Omental fat pad (tissue), 4 donors: Measurements from ENCODE around the gene BAG2. TPM values are rescaled to one million over a fixed set of nuclear protein-coding genes. Genes with fewer than 3 reads are reported as not detected.

Experiments used
- ATAC-seq: fragments of 150-250 bp; one replicate; pipeline ENCODE4 v1.9.1; 2016; ENCODE audit warnings: mild to moderate bottlenecking, moderate library complexity; ENCODE audit not compliant: low FRiP score
- DNase-seq: peaks from one replicate; pipeline ENCODE4 v3.0.0-alpha.2; 2019; ENCODE audit warnings: low spot score
- CTCF ChIP-seq, 3 donors: fragments of 450-650 bp; IDR thresholded peaks; one replicate each; pipeline ENCODE4 v1.5.1; 2016 to 2017; ENCODE audit warnings: antibody characterized with exemption in 3 of 3, mild to moderate bottlenecking in 3 of 3, moderate library complexity in 2 of 3
- total RNA-seq, 4 donors: library from RNA; depleted of rRNA; stranded (reverse); fragments of >200 nt; gene quantifications; one replicate each; pipeline ENCODE4 v1.1.0, GENCODE V29; 2016

The BAG2 gene
- total RNA-seq, 4 donors from 2014 or later, result 3.0 to 6.6 (median 4.6) TPM

GRCh38 chr6:57158658-57159057 lies 13.5 kb upstream of the BAG2 start:
- no peak for TF ChIP-seq CTCF (IDR thresholded peaks at IDR 0.05)

GRCh38 chr6:57159127-57159526 lies 13.0 kb upstream of the BAG2 start:
- TF ChIP-seq CTCF (IDR thresholded peaks at IDR 0.05), result no peak
- ATAC-seq, result no peak
- DNase-seq, result no peak

More at GRCh38 chr6:57158658-57159057, 13.5 kb upstream of the BAG2 start:
- ATAC-seq (no peak), DNase-seq (no peak)

GRCh38 chr6:57162028-57162427 lies 10.1 kb upstream of the BAG2 start:
- no peak for DNase-seq
- no peak for TF ChIP-seq CTCF (IDR thresholded peaks at IDR 0.05)
- no peak for ATAC-seq

GRCh38 chr6:57162516-57162915 lies 9.6 kb upstream of the BAG2 start:
- ATAC-seq (no peak), DNase-seq (no peak)
- TF ChIP-seq CTCF (IDR thresholded peaks at IDR 0.05), result no peak

GRCh38 chr6:57163956-57164355 lies 8.2 kb upstream of the BAG2 start:
- TF ChIP-seq CTCF (IDR thresholded peaks at IDR 0.05), result no peak
- no peak for ATAC-seq
- no peak for DNase-seq

GRCh38 chr6:57165080-57165479 lies 7.0 kb upstream of the BAG2 start:
- DNase-seq (no peak), ATAC-seq (no peak)
- TF ChIP-seq CTCF (IDR thresholded peaks at IDR 0.05), result no peak

- no peak for ATAC-seq
- no peak for DNase-seq
- no peak for TF ChIP-seq CTCF (IDR thresholded peaks at IDR 0.05)
Measured at GRCh38 chr6:57173056-57173885, 1.1 kb downstream of the BAG2 start.
